K562 (cell line): ENCODE results near the gene ETV2. TPM values are rescaled to one million over a fixed set of nuclear protein-coding genes. Genes with fewer than 3 reads are reported as not detected.

Source experiments
- EP400 ChIP-seq: fragments of 450-650 bp; IDR thresholded peaks from 2 replicates; pipeline ENCODE4 v1.6.1; 2017; ENCODE audit warnings: antibody characterized with exemption, mild to moderate bottlenecking, moderate library complexity
- FOXM1 ChIP-seq, 2 experiments: fragments of 450-650 bp in 1 of 2; sonication (generic) in 1 of 2; formaldehyde crosslinking in 1 of 2; IDR thresholded peaks; 2 replicates each; pipeline versions ENCODE4 v1.6.1 to v1.9.0; 2017 to 2022; ENCODE audit warnings: low read depth in 2 of 2, mild to moderate bottlenecking in 2 of 2, missing genetic modification reagents in 1 of 2, moderate library complexity in 1 of 2
- GABPA ChIP-seq: fragments of 200-800 bp; sonication (Bioruptor generic); conservative IDR thresholded peaks from 2 replicates; pipeline ENCODE4 v1.6.1; 2016; ENCODE audit warnings: low read depth, missing genetic modification characterization, missing compliant biosample characterization
- KHSRP ChIP-seq: fragments of 450-650 bp; IDR thresholded peaks from 2 replicates; pipeline ENCODE4 v1.6.1; 2017
- MAZ ChIP-seq, 2 experiments: fragments of 450-650 bp in 1 of 2; sonication (generic) in 1 of 2; formaldehyde crosslinking; IDR thresholded peaks in 1 of 2; conservative IDR thresholded peaks in 1 of 2; 2 replicates each; pipeline versions ENCODE4 v1.4.0 to v1.5.0; 2020; ENCODE audit warnings: mild to moderate bottlenecking in 1 of 2, missing genetic modification reagents in 1 of 2
- POLR2G ChIP-seq: fragments of 200-400 bp; formaldehyde crosslinking; IDR thresholded peaks from 2 replicates; pipeline ENCODE4 v1.6.1; 2017; ENCODE audit warnings: low read depth, mild to moderate bottlenecking, antibody characterized with exemption, low read length, moderate library complexity
- RBBP5 ChIP-seq: fragments of 200-600 bp; sonication (generic); IDR thresholded peaks from 2 replicates; pipeline ENCODE4 v1.6.1; 2012; ENCODE audit warnings: borderline replicate concordance, mild to moderate bottlenecking, low read length, control low read depth, inconsistent platforms; ENCODE audit not compliant: insufficient read depth, poor library complexity, severe bottlenecking
- SP2 ChIP-seq: IDR thresholded peaks from 2 replicates; pipeline ENCODE4 v1.6.1; 2011; ENCODE audit warnings: mild to moderate bottlenecking, low read depth, low read length, moderate library complexity; ENCODE audit not compliant: poor library complexity, severe bottlenecking; ENCODE audit errors: extremely low read depth
- SUPT5H ChIP-seq: fragments of 450-650 bp; IDR thresholded peaks from 2 replicates; pipeline ENCODE4 v1.6.1; 2016
- TAF1 ChIP-seq: IDR thresholded peaks from 2 replicates; pipeline ENCODE4 v1.6.1; 2011; ENCODE audit warnings: mild to moderate bottlenecking, low read length, moderate library complexity; ENCODE audit not compliant: insufficient read depth, control insufficient read depth, severe bottlenecking; ENCODE audit errors: extremely low read depth
- ZNF239 ChIP-seq: fragments of 250-450 bp; sonication (Bioruptor Pico); IDR thresholded peaks from 2 replicates; pipeline ENCODE4 v1.4.0; 2020; ENCODE audit warnings: mild to moderate bottlenecking
- polyA plus RNA-seq, 8 experiments: library from polyadenylated mRNA; depleted of rRNA in 4 of 8; stranded (reverse) in 5 of 8; unstranded in 3 of 8; fragments of >200 nt; fragmentation: Nextera tagmentation in 2 of 8; fragmentation: Illumina TruSeq in 1 of 8; extraction: Ambion mirVana in 2 of 8; extraction: Trizol in 1 of 8; gene quantifications; 2 replicates each; pipeline versions ENCODE4 v1.2.1 to v1.2.3, GENCODE V29; 2011 to 2014; ENCODE audit warnings: inconsistent platforms in 1 of 8, missing spikeins in 1 of 8
- total RNA-seq, 7 experiments: library from RNA; depleted of rRNA in 6 of 7; stranded (reverse); fragments of >200 nt in 6 of 7; fragmentation: Illumina TruSeq in 2 of 7; extraction: Trizol in 2 of 7; gene quantifications; 2 replicates each; pipeline versions ENCODE4 v1.2.1 to v1.2.3, GENCODE V29; 2011 to 2021; ENCODE audit warnings: low replicate concordance in 1 of 7
- TF ChIP-seq, protein P1 (sequence below): fragments of 450-650 bp; IDR thresholded peaks from 2 replicates; pipeline ENCODE4 v1.6.1; 2016; ENCODE audit warnings: borderline replicate concordance
- TF ChIP-seq, protein P2 (sequence below), 2 experiments: fragments of 450-650 bp; conservative IDR thresholded peaks; 2 replicates each; pipeline ENCODE4 v1.6.1; 2017; ENCODE audit warnings: mild to moderate bottlenecking in 2 of 2, moderate library complexity in 2 of 2
- TF ChIP-seq, protein P3 (sequence below): fragments of 450-650 bp; IDR thresholded peaks from 2 replicates; pipeline ENCODE4 v1.6.1; 2017; ENCODE audit warnings: antibody characterized with exemption
- TF ChIP-seq, protein P4 (sequence below): fragments of 150-350 bp; conservative IDR thresholded peaks from 2 replicates; pipeline ENCODE4 v1.6.1; 2014; ENCODE audit warnings: low read length

Gene ETV2
- total and polyA plus RNA-seq, 9 of the 15 experiments (the other 6 are each of a cell fraction or from before 2014, with no cell fraction given) = 0.11 to 3.7 (median 0.55) TPM

DNA sequence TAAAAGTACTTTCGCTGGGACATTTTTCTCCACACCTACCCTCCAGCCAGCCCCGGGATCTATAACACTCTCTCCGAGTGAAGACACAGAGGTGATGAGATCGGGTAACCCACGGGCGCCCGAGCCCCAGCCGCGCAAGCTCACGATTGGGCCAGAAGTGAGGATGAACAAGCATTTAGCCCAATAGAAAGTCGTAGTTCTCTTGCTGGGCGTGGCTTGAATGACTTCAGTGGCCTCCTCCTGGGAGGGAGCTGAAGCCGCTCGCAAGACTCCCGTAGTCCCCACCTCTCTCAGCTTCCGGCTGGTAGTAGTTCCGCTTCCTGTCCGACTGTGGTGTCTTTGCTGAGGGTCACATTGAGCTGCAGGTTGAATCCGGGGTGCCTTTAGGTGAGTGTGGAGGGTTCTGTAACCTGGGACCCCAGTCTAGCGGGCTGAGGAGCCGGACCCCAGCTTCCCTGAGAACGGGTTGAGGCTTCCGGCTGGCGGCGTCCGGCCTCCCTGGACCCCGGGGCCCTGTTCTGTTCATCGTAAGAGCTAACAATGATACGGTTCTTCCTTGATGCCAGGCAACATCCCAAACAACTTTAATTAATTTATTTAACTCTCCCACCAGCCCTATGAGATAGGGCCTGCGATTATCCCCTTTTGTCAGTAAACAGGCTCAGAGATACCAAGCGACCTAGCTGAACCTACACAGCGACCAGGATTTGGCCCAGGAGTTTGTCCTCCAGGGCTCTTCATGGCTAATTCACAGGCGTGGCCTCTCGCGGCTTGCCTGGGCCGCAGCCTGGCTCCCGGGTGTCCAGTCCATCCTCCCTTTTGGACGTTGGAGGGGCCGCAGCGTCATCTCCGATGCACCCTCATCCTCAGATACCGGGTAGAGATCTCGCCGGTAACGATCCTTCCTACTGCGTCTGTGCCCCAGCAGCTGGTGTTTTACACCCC lies 6.7 kb downstream of the ETV2 start, which contains the start of gene COX6B1 (continued):
- TF ChIP-seq, protein P1, sequence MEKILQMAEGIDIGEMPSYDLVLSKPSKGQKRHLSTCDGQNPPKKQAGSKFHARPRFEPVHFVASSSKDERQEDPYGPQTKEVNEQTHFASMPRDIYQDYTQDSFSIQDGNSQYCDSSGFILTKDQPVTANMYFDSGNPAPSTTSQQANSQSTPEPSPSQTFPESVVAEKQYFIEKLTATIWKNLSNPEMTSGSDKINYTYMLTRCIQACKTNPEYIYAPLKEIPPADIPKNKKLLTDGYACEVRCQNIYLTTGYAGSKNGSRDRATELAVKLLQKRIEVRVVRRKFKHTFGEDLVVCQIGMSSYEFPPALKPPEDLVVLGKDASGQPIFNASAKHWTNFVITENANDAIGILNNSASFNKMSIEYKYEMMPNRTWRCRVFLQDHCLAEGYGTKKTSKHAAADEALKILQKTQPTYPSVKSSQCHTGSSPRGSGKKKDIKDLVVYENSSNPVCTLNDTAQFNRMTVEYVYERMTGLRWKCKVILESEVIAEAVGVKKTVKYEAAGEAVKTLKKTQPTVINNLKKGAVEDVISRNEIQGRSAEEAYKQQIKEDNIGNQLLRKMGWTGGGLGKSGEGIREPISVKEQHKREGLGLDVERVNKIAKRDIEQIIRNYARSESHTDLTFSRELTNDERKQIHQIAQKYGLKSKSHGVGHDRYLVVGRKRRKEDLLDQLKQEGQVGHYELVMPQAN = peak; percentile 54; the same call in 1 of the 2 replicates
- TF ChIP-seq FOXM1 (IDR thresholded peaks at IDR 0.05; ENCODE audit: low read depth) = no peak
- no peak for TF ChIP-seq FOXM1 (CRISPR knock-in tag; IDR thresholded peaks at IDR 0.05; ENCODE audit: low read depth)
- TF ChIP-seq MAZ (CRISPR knock-in tag; conservative IDR thresholded peaks at IDR 0.05 in 1 of 2, IDR thresholded peaks at IDR 0.05 in 1 of 2) = peak; percentile 39 to 53; a peak in 2 of 4 replicates
- no peak for TF ChIP-seq ZNF239
- peak; percentile 77 for TF ChIP-seq SP2
- TF ChIP-seq, protein P2, sequence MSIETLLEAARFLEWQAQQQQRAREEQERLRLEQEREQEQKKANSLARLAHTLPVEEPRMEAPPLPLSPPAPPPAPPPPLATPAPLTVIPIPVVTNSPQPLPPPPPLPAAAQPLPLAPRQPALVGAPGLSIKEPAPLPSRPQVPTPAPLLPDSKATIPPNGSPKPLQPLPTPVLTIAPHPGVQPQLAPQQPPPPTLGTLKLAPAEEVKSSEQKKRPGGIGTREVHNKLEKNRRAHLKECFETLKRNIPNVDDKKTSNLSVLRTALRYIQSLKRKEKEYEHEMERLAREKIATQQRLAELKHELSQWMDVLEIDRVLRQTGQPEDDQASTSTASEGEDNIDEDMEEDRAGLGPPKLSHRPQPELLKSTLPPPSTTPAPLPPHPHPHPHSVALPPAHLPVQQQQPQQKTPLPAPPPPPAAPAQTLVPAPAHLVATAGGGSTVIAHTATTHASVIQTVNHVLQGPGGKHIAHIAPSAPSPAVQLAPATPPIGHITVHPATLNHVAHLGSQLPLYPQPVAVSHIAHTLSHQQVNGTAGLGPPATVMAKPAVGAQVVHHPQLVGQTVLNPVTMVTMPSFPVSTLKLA (conservative IDR thresholded peaks at IDR 0.05) = peak in 1 of 2 experiments; percentile 48; a peak in 1 of 4 replicates
- TF ChIP-seq, protein P3, sequence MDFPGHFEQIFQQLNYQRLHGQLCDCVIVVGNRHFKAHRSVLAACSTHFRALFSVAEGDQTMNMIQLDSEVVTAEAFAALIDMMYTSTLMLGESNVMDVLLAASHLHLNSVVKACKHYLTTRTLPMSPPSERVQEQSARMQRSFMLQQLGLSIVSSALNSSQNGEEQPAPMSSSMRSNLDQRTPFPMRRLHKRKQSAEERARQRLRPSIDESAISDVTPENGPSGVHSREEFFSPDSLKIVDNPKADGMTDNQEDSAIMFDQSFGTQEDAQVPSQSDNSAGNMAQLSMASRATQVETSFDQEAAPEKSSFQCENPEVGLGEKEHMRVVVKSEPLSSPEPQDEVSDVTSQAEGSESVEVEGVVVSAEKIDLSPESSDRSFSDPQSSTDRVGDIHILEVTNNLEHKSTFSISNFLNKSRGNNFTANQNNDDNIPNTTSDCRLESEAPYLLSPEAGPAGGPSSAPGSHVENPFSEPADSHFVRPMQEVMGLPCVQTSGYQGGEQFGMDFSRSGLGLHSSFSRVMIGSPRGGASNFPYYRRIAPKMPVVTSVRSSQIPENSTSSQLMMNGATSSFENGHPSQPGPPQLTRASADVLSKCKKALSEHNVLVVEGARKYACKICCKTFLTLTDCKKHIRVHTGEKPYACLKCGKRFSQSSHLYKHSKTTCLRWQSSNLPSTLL = no peak
- peak; percentile 64 for TF ChIP-seq RBBP5
- peak; percentile 95 for TF ChIP-seq TAF1
- peak; percentile 77 for TF ChIP-seq POLR2G
- peak; percentile 61 for TF ChIP-seq EP400
- TF ChIP-seq KHSRP = no peak
- TF ChIP-seq SUPT5H = peak; percentile 92
- TF ChIP-seq, protein P4, sequence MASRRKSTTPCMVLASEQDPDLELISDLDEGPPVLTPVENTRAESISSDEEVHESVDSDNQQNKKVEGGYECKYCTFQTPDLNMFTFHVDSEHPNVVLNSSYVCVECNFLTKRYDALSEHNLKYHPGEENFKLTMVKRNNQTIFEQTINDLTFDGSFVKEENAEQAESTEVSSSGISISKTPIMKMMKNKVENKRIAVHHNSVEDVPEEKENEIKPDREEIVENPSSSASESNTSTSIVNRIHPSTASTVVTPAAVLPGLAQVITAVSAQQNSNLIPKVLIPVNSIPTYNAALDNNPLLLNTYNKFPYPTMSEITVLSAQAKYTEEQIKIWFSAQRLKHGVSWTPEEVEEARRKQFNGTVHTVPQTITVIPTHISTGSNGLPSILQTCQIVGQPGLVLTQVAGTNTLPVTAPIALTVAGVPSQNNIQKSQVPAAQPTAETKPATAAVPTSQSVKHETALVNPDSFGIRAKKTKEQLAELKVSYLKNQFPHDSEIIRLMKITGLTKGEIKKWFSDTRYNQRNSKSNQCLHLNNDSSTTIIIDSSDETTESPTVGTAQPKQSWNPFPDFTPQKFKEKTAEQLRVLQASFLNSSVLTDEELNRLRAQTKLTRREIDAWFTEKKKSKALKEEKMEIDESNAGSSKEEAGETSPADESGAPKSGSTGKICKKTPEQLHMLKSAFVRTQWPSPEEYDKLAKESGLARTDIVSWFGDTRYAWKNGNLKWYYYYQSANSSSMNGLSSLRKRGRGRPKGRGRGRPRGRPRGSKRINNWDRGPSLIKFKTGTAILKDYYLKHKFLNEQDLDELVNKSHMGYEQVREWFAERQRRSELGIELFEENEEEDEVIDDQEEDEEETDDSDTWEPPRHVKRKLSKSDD = 0 out of 2 replicates have a peak, but pooled peaks have one; percentile 65
- TF ChIP-seq GABPA (tag) = peak; percentile 96
